Mononuclear cell (primary cell): Measurements from ENCODE around the gene RTP3. TPM values are rescaled to one million over a fixed set of nuclear protein-coding genes. Genes with fewer than 3 reads are reported as not detected.
"Not testable (repeated sequence)": the region's sequence is repeated elsewhere in the genome, so short reads cannot be mapped to it uniquely, and the experiment has no call there.

Experiments used
- H3K27me3 ChIP-seq: 2 replicates; pipeline ENCODE4 v1.6.0; 2011; ENCODE audit warnings: low read length, control low read depth; ENCODE audit not compliant: insufficient read depth
- H3K4me1 ChIP-seq: 2 replicates; pipeline ENCODE4 v1.5.1; 2011; ENCODE audit warnings: mild to moderate bottlenecking, low read length, control low read depth; ENCODE audit not compliant: insufficient read depth
- H3K4me3 ChIP-seq: 2 replicates; pipeline ENCODE4 v1.5.1; 2011; ENCODE audit warnings: mild to moderate bottlenecking, low read length, moderate library complexity
- H3K9me3 ChIP-seq: 2 replicates; pipeline ENCODE4 v1.5.1; 2011; ENCODE audit warnings: low read depth, mild to moderate bottlenecking, control low read depth, low read length
- total RNA-seq: library from RNA; depleted of rRNA; stranded (reverse); fragments of >200 nt; gene quantifications from one replicate; pipeline ENCODE4 v1.2.3, GENCODE V29; 2012

RTP3 gene
- total RNA-seq, 1 donor = 0.10 TPM

DNA sequence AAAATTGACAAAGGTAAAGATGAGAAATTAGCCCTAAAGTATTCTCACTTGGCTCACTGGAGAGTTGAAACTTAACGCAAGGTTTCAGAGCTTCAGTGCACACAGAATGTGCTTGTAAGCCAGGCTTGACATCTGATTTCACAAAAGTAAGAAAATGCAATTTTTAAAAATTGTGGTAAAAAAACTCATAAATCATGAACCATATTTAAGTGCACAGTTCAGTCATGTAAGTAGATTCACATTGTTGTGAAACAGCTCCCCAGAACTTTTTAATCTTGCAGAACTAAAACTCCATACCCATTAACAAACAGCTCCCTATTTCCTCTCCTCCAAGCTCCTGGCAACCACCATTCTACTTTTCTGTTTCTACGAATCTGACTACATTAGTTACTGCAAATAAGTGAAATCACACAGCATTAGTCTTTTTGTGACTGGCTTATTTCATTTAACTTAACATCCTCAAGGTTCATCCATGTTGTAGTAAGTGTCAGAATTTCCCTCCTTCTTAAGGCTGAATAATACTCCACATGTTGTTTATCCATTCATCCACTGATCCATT is 14.5 kb downstream of the RTP3 start:
- no peaks in the 10 kb centered on the region for H3K27me3 ChIP-seq
- no peak overlapping the region for H3K4me3 ChIP-seq
- no peaks in the 10 kb centered on the region for H3K9me3 ChIP-seq
- no peaks in the 10 kb centered on the region for H3K4me1 ChIP-seq

DNA sequence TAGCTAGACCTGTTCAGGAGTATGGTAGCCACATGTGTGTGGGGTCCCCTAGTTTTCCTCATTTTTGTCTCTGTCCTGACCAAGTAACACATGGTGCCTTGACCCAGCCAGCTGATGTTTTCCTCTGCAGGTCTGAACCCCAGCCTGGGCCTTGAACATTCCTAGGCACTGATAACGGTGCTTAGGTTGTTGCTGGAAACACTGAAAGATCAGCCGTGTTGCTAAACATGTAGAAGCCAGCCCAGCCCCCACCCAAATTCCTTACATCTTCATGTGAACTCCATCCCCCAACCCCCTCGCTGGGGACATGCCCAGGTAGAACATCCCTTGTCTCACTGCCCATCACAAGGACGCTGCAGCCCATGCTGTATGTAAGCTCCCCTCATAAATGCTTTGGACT is 18.7 kb downstream of the RTP3 start:
- Histone ChIP-seq H3K4me1 (no peaks in the 10 kb centered on the region), H3K27me3 (no peaks in the 10 kb centered on the region), H3K4me3 (no peak overlapping the region), H3K9me3 (no peaks in the 10 kb centered on the region)

DNA sequence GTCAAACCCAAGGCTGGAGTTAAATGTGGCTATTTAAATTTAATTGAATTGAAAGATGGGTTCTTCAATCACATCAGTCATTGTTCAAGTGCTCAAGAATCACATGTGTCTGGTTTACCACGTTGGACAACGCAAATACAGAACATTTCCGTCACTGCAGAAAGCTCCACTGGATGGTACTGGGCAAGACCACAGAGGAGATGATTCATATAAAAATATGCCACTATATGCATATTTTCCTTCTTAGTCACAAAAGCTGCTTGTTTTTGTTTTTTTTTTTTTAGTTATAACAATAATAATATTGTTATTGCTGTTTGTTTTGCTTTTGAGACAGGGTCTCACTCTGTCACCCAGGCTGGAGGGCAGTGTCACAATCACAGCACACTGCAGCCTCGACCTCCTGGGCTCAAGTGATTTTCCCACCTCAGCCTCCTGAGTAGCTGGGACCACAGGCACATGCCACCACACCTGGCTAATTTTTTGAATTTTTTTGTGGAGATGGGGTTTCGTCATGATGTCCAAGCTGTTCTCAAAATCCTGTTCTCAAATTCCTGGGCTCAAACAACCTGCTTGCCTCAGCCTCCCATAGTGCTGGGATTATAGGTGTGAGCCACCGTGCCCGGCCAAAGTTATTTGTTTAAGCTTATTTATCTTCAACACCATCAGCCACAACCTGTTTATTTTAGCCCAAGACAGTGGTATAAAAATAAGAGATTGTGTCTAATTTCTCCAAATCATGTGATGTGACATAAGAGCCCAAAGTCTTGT is 19.4 kb downstream of the RTP3 start:
- no peak overlapping the region for H3K4me3 ChIP-seq
- H3K4me1 ChIP-seq = no peaks in the 10 kb centered on the region
- H3K9me3 ChIP-seq = no peaks in the 10 kb centered on the region
- no peaks in the 10 kb centered on the region for H3K27me3 ChIP-seq

DNA sequence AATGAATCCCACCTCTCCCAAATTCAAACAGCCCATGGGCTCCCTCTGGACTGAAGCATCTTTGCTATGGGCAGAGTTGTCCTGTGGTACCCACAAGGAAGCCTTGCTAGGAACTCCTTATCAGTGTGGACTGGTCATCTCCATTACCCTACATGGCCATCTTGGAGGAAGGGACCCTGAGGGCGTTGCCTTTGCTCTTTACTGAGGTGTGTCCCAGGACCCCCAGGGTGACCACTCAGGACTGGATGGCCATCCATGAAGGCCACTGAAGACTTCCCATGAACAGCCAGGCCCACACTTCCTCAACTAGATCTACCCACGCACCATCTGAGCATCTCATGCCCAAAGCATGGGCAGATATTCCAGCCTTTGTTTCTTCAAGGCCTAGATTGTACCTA is 20.0 kb downstream of the RTP3 start:
- Histone ChIP-seq H3K27me3 (no peaks in the 10 kb centered on the region), H3K4me1 (no peaks in the 10 kb centered on the region), H3K4me3 (no peak overlapping the region), H3K9me3 (no peaks in the 10 kb centered on the region)

DNA sequence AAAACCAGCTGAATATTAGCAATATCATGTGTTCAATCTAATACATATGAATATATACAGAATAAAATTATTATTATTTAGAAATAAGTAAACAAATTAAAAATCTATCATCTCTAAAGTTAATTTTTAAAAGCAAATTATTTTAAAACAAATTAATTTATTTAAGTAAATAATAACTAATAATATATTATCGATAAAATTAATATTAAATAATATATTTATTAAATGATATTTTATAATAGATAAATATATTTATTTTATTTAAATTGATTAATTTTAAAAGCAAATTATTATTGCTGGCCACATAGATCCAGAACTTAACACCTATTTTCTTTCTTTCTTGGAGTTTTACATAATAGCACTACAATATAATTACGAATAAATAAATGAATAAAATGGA is 22.2 kb downstream of the RTP3 start:
- no peaks in the 10 kb centered on the region for H3K9me3 ChIP-seq
- no peak overlapping the region for H3K4me3 ChIP-seq
- H3K27me3 ChIP-seq = no peaks in the 10 kb centered on the region
- H3K4me1 ChIP-seq = no peaks in the 10 kb centered on the region

DNA sequence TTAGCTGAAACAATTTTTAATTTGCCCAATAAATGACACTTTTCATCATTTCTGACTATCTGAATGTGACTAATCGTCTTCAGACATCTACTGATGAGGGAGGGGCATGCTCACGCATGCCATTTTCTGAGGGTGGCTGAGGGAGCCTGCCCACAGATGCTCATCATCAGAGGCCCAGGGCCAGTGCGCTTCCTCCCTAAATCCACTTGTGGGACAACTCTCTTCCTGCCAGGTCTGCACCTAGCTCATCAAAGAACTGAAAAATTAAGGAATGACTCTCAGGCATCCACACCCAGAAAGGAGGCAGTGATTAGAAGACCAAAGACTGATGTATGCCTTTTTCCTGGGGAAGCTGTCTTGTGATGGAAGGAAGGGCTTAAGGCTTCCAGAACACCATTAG is 22.8 kb downstream of the RTP3 start:
- Histone ChIP-seq H3K4me1 (no peaks in the 10 kb centered on the region), H3K27me3 (no peaks in the 10 kb centered on the region), H3K4me3 (no peak overlapping the region), H3K9me3 (no peaks in the 10 kb centered on the region)

DNA sequence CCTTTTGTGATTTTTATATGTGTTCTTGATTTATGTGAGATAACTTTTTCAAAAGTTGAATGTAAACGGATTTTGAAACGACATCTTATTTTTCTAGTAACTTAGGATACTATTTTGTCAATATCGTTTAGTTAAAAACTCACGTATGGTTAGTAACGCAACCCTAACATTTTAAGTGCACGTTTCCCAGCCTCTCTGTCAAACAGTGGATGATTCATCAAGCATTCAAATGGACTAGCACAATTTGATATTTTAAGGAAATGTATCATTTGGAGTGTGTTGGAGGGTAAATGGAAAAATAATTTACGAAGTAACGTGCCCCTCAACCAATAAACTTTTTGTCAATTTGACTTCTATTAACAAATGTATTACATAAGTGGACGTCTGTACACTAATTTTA is 23.3 kb downstream of the RTP3 start:
- Histone ChIP-seq H3K4me3 (no peak overlapping the region), H3K9me3 (no peaks in the 10 kb centered on the region), H3K4me1 (no peaks in the 10 kb centered on the region), H3K27me3 (no peaks in the 10 kb centered on the region)

DNA sequence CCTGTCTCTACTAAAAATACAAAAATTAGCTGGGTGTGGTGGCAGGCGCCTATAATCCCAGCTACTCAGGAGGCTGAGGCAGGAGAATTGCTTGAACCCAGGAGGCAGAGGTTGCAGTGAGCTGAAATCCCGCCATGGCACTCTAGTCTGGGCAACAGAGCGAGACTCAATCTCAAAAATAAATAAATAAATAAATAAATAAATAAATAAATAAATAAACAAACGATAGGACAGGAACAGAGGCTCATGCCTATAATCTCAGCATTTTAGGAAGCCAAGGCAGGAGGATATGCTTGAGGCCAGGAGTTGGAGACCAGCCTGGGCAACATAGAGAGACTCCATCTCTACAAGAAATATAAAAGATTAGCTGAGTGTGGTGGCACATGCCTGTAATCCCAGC is 24.4 kb downstream of the RTP3 start:
- H3K4me1 ChIP-seq, H3K4me3 ChIP-seq, H3K27me3 ChIP-seq, H3K9me3 ChIP-seq: not testable (repeated sequence)

DNA sequence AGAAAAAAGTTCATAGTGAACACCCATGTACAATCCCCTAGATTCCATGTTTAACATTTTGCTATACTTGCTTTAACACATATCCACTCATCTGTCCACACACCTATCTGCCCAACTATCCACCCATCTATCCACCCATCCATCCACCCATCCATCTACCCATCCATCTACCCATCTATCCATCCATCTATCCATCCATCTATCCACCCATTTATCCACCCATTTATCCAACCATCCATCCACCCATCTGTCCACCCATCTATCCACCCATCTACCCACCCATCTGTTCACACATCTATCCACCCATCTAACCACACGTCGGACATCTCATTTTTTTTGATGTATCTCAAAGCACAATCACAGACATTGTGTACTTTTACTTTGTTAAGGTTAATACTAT is 25.8 kb downstream of the RTP3 start:
- no peaks in the 10 kb centered on the region for H3K4me1 ChIP-seq
- H3K9me3 ChIP-seq = no peaks in the 10 kb centered on the region
- no peak overlapping the region for H3K4me3 ChIP-seq
- H3K27me3 ChIP-seq = no peaks in the 10 kb centered on the region

DNA sequence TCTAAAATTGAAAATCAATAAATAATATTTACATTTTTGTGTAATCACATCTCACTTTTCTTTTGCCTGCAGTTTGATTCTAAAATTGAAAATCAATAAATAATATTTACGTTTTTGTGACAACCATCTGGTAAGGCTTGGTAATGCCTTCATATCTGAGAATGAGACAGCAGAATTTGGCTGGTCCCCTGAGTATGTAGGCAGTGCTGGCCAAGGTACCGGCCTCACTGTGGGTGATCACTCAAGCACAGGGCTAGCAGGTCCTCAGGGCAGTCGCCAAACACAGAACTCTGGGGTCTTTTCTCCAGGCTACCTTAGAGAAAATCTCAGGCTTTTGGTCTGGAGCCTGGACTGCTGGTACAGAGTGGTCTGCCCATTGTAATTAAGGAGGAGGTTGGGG is 26.2 kb downstream of the RTP3 start:
- no peaks in the 10 kb centered on the region for H3K4me1 ChIP-seq
- H3K27me3 ChIP-seq = no peaks in the 10 kb centered on the region
- H3K4me3 ChIP-seq = no peak overlapping the region
- no peaks in the 10 kb centered on the region for H3K9me3 ChIP-seq

DNA sequence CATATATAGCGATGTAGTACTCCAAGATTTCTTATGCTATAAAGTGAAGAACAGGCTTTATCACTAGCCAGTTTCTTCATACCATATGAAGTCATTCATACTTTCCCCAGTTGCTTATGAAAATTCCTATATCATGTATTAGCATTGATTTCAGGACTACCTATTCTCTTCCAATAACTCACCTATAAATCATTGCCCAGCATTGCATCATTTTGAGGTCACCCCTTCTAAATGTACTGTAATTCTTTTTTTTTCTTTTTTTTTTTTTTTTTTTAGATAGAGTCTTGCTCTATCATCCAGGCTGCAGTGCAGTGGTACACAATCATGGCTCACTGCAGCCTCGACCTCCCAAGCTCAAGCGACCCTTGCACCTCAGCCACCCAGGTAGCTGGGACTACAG is 27.1 kb downstream of the RTP3 start:
- Histone ChIP-seq H3K4me3 (no peak overlapping the region), H3K27me3 (no peaks in the 10 kb centered on the region), H3K4me1 (no peaks in the 10 kb centered on the region), H3K9me3 (no peaks in the 10 kb centered on the region)

DNA sequence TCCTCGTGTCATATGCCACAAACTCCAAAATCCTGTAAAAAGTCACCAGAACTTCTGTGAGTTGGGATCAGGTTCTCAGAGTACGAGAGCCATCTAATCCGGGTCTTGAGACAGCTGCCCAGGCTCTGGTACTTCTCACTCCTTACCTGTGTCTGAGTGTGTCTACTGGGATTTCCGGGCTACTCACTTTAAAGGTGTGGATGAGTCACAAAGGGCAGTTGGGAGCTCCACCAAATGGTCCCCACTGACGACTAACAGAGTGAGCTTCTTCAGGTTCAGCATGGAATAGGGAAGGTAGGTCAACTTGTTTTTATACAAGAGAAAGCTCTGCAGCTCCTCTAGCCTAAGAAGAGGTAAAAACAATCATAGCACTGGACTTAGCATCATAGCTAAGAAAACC is 29.5 kb downstream of the RTP3 start:
- H3K4me3 ChIP-seq = no peak overlapping the region
- H3K9me3 ChIP-seq = no peaks in the 10 kb centered on the region
- no peaks in the 10 kb centered on the region for H3K4me1 ChIP-seq
- H3K27me3 ChIP-seq = no peaks in the 10 kb centered on the region

DNA sequence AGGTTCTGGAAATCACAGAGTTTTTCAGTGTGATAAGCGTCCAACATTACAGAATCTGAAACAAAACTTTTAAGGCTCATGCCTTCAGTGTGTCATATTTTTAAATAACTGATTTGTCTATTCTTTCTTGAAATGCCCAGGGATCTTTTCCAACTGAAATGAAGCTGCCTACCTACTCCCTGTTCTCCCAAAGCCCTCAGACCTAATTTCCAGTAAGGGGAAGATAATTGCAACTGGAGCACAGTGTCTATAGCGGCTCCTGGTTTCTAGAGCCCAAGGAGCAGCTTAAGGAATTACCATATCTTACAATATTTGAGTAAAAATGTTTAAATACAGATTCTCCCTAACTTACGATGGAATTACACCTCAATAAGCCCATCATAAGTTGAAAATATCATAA is 35.3 kb downstream of the RTP3 start:
- H3K4me3 ChIP-seq = no peak overlapping the region
- H3K4me1 ChIP-seq = peaks cover 7% of the 10 kb centered on the region
- H3K9me3 ChIP-seq = no peaks in the 10 kb centered on the region
- H3K27me3 ChIP-seq = no peaks in the 10 kb centered on the region

DNA sequence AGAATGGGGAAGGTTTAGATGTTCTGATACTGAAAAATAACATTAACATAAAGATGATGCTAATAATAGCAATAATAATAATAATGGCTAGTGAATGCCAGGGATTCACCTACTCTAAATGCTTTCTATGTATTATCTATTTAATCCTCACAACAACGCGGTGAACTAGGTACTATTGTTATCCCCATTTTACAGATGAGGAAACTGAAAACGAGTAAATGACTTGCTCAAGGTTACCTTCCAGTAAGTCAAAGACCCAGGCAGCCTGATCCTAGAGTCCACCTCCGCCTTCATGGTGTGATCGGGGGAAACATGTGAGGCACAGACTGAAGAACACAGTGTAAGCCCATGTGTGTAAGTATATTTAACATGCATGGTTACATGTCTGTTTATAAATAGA is 38.0 kb downstream of the RTP3 start:
- H3K9me3 ChIP-seq = no peaks in the 10 kb centered on the region
- H3K4me1 ChIP-seq = peaks cover 26% of the 10 kb centered on the region
- no peaks in the 10 kb centered on the region for H3K27me3 ChIP-seq
- no peak overlapping the region for H3K4me3 ChIP-seq

DNA sequence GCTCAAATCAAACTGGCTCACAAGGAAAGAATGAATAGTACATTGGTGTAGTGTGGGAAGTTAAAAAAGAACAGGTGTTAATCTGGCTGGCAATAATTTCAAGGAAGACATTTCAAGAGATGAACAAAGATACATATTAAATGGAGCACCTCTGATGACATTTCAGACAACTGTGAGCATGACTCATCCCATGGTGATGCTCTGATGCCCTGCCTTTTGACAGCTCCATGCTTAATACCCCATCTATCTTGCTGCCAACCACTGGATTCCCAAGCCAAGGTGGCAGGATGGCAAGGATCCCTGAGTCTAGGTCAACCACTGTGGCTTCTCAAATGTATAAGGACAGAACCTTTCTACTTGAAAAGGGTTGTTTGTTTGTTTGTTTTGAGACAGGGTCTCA is 39.0 kb downstream of the RTP3 start:
- no peak overlapping the region for H3K4me3 ChIP-seq

DNA sequence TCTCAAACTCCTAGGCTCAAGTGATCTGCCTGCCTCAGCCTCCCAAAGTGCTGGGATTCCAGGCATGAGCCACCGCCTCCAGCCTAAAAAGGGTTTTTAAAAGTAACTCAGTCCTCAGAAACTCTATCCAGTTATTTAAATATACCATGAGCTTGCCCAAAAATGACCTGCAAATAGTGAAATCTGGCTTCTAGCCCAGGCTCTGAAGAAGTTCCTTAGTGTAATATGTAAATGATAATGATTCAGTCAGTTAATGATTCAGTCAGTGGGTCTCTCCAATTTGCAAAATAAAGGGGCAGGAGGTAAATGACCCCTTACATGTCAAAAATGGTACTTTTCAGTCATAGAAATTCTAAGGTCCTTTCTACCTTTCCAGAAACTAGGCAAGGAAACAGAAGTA is 39.5 kb downstream of the RTP3 start:
- peaks cover 37% of the 10 kb centered on the region for H3K4me1 ChIP-seq

More for the DNA sequence above, 39.0 kb downstream of the RTP3 start:
- peaks cover 32% of the 10 kb centered on the region for H3K4me1 ChIP-seq
- no peaks in the 10 kb centered on the region for H3K27me3 ChIP-seq
- no peaks in the 10 kb centered on the region for H3K9me3 ChIP-seq

More for the DNA sequence above, 39.5 kb downstream of the RTP3 start:
- no peak overlapping the region for H3K4me3 ChIP-seq
- H3K27me3 ChIP-seq = no peaks in the 10 kb centered on the region
- no peaks in the 10 kb centered on the region for H3K9me3 ChIP-seq
